ENCODE data around the gene SPOCK2. TPM values are rescaled to one million over a fixed set of nuclear protein-coding genes. Genes with fewer than 3 reads are reported as not detected.

Gene SPOCK2
- total and polyA plus RNA-seq, 2 of the 13 experiments (the other 11 are each of a cell fraction or from before 2014, with no cell fraction given): 8.6 to 30.6 TPM

- TF ChIP-seq, protein P1, sequence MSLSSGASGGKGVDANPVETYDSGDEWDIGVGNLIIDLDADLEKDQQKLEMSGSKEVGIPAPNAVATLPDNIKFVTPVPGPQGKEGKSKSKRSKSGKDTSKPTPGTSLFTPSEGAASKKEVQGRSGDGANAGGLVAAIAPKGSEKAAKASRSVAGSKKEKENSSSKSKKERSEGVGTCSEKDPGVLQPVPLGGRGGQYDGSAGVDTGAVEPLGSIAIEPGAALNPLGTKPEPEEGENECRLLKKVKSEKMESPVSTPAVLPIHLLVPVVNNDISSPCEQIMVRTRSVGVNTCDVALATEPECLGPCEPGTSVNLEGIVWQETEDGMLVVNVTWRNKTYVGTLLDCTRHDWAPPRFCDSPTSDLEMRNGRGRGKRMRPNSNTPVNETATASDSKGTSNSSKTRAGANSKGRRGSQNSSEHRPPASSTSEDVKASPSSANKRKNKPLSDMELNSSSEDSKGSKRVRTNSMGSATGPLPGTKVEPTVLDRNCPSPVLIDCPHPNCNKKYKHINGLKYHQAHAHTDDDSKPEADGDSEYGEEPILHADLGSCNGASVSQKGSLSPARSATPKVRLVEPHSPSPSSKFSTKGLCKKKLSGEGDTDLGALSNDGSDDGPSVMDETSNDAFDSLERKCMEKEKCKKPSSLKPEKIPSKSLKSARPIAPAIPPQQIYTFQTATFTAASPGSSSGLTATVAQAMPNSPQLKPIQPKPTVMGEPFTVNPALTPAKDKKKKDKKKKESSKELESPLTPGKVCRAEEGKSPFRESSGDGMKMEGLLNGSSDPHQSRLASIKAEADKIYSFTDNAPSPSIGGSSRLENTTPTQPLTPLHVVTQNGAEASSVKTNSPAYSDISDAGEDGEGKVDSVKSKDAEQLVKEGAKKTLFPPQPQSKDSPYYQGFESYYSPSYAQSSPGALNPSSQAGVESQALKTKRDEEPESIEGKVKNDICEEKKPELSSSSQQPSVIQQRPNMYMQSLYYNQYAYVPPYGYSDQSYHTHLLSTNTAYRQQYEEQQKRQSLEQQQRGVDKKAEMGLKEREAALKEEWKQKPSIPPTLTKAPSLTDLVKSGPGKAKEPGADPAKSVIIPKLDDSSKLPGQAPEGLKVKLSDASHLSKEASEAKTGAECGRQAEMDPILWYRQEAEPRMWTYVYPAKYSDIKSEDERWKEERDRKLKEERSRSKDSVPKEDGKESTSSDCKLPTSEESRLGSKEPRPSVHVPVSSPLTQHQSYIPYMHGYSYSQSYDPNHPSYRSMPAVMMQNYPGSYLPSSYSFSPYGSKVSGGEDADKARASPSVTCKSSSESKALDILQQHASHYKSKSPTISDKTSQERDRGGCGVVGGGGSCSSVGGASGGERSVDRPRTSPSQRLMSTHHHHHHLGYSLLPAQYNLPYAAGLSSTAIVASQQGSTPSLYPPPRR (CRISPR knock-in tag; IDR thresholded peaks at IDR 0.05; ENCODE audit: borderline replicate concordance): peak; percentile 32; the same call in 1 of the 2 replicates
- TF ChIP-seq USF2 (IDR thresholded peaks at IDR 0.05; ENCODE audit: low read depth, low read length) (no peak), USF2 (CRISPR knock-in tag; IDR thresholded peaks at IDR 0.05; ENCODE audit: borderline replicate concordance) (no peak), ATAD3A (CRISPR knock-in tag; IDR thresholded peaks at IDR 0.05) (no peak), TBX2 (CRISPR knock-in tag; IDR thresholded peaks at IDR 0.05; ENCODE audit: borderline replicate concordance) (peak; percentile 82; the same call in 1 of the 2 replicates), ELK4 (CRISPR knock-in tag; IDR thresholded peaks at IDR 0.05; ENCODE audit: borderline replicate concordance) (no peak), ZNF446 (CRISPR knock-in tag; IDR thresholded peaks at IDR 0.05) (no peak), ZFP36L2 (CRISPR knock-in tag; IDR thresholded peaks at IDR 0.05) (no peak), GPBP1L1 (CRISPR knock-in tag; IDR thresholded peaks at IDR 0.05) (no peak), SKI (IDR thresholded peaks at IDR 0.05; ENCODE audit: partially characterized antibody) (no peak), ZNF563 (CRISPR knock-in tag; IDR thresholded peaks at IDR 0.05) (0 out of 2 replicates have a peak, but pooled peaks have one; percentile 17), NFRKB (IDR thresholded peaks at IDR 0.05) (no peak)
- TF ChIP-seq, protein P2, sequence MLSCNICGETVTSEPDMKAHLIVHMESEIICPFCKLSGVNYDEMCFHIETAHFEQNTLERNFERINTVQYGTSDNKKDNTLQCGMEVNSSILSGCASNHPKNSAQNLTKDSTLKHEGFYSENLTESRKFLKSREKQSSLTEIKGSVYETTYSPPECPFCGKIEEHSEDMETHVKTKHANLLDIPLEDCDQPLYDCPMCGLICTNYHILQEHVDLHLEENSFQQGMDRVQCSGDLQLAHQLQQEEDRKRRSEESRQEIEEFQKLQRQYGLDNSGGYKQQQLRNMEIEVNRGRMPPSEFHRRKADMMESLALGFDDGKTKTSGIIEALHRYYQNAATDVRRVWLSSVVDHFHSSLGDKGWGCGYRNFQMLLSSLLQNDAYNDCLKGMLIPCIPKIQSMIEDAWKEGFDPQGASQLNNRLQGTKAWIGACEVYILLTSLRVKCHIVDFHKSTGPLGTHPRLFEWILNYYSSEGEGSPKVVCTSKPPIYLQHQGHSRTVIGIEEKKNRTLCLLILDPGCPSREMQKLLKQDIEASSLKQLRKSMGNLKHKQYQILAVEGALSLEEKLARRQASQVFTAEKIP (CRISPR knock-in tag; IDR thresholded peaks at IDR 0.05; ENCODE audit: borderline replicate concordance): no peak
- TF ChIP-seq, protein P3, sequence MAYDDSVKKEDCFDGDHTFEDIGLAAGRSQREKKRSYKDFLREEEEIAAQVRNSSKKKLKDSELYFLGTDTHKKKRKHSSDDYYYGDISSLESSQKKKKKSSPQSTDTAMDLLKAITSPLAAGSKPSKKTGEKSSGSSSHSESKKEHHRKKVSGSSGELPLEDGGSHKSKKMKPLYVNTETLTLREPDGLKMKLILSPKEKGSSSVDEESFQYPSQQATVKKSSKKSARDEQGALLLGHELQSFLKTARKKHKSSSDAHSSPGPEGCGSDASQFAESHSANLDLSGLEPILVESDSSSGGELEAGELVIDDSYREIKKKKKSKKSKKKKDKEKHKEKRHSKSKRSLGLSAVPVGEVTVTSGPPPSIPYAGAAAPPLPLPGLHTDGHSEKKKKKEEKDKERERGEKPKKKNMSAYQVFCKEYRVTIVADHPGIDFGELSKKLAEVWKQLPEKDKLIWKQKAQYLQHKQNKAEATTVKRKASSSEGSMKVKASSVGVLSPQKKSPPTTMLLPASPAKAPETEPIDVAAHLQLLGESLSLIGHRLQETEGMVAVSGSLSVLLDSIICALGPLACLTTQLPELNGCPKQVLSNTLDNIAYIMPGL (CRISPR knock-in tag; IDR thresholded peaks at IDR 0.05; ENCODE audit: borderline replicate concordance in 1 of 2, low read depth in 1 of 2): peak in 1 of 2 experiments; percentile 25; a peak in 1 of 4 replicates
Observed at GRCh38 chr10:72056932-72057751, 31.2 kb downstream of the SPOCK2 start (continued).

Data from HepG2 (cell line).